Astrocyte (in vitro differentiated cells and primary cell): Measurements from ENCODE around the gene MGAM2. TPM values are rescaled to one million over a fixed set of nuclear protein-coding genes. Genes with fewer than 3 reads are reported as not detected.

Experiments
- DNase-seq: peaks from one replicate; pipeline ENCODE4 v3.0.0-alpha.2; 2010; ENCODE audit warnings: low read depth
- FAIRE-seq: peaks from 2 replicates; lab custom pipeline; 2011; peaks lifted over from hg19 to GRCh38; lab: Jason Lieb, UNC
- H2AFZ ChIP-seq: 2 replicates; pipeline ENCODE4 v1.6.0; 2012; ENCODE audit warnings: low read depth, low read length, inconsistent platforms
- H3K27ac ChIP-seq: 2 replicates; pipeline ENCODE4 v1.5.1; 2011; ENCODE audit warnings: low read depth, low read length, inconsistent platforms
- H3K27me3 ChIP-seq: 2 replicates; pipeline ENCODE4 v1.6.0; 2011; ENCODE audit warnings: low read length, inconsistent platforms; ENCODE audit not compliant: insufficient read depth
- H3K36me3 ChIP-seq: 2 replicates; pipeline ENCODE4 v1.5.1; 2011; ENCODE audit warnings: low read length, inconsistent platforms; ENCODE audit not compliant: insufficient read depth
- H3K4me1 ChIP-seq: 2 replicates; pipeline ENCODE4 v1.5.1; 2011; ENCODE audit warnings: low read length, inconsistent platforms; ENCODE audit not compliant: insufficient read depth
- H3K4me2 ChIP-seq: 2 replicates; pipeline ENCODE4 v1.6.0; 2012; ENCODE audit warnings: low read length, inconsistent platforms
- H3K4me3 ChIP-seq: 2 replicates; pipeline ENCODE4 v1.5.1; 2011; ENCODE audit warnings: low read depth, mild to moderate bottlenecking, low read length, inconsistent platforms; ENCODE audit not compliant: insufficient read depth
- H3K79me2 ChIP-seq: 2 replicates; pipeline ENCODE4 v1.6.0; 2012; ENCODE audit warnings: mild to moderate bottlenecking, low read length, inconsistent platforms; ENCODE audit not compliant: insufficient read depth
- H3K9ac ChIP-seq: 2 replicates; pipeline ENCODE4 v1.6.0; 2012; ENCODE audit warnings: mild to moderate bottlenecking, low read length, inconsistent platforms
- H3K9me3 ChIP-seq: 2 replicates; pipeline ENCODE4 v1.5.1; 2012; ENCODE audit warnings: low read depth, mild to moderate bottlenecking, low read length, inconsistent platforms; ENCODE audit not compliant: insufficient read depth
- H4K20me1 ChIP-seq: 2 replicates; pipeline ENCODE4 v1.6.0; 2012; ENCODE audit warnings: low read length, inconsistent platforms; ENCODE audit not compliant: insufficient read depth
- H3K27ac Mint-ChIP-seq: one replicate; pipeline ENCODE4 v1.8.0; 2021; ENCODE audit warnings: mild to moderate bottlenecking, mixed read lengths; ENCODE audit not compliant: unreplicated experiment
- H3K27me3 Mint-ChIP-seq: one replicate; pipeline ENCODE4 v1.8.0; 2021; ENCODE audit warnings: low read depth, mixed read lengths; ENCODE audit not compliant: unreplicated experiment
- H3K36me3 Mint-ChIP-seq: one replicate; pipeline ENCODE4 v1.8.0; 2021; ENCODE audit warnings: low read depth, mixed read lengths; ENCODE audit not compliant: unreplicated experiment
- H3K4me1 Mint-ChIP-seq: one replicate; pipeline ENCODE4 v1.8.0; 2021; ENCODE audit warnings: low read depth, mixed read lengths; ENCODE audit not compliant: unreplicated experiment
- H3K4me3 Mint-ChIP-seq: one replicate; pipeline ENCODE4 v1.8.0; 2021; ENCODE audit warnings: mild to moderate bottlenecking, moderate library complexity, mixed read lengths; ENCODE audit not compliant: unreplicated experiment
- H3K9me3 Mint-ChIP-seq: one replicate; pipeline ENCODE4 v1.8.0; 2021; ENCODE audit warnings: mild to moderate bottlenecking, mixed read lengths; ENCODE audit not compliant: unreplicated experiment
- EZH2 ChIP-seq: IDR thresholded peaks from 2 replicates; pipeline ENCODE4 v1.6.1; 2012; ENCODE audit warnings: mild to moderate bottlenecking, low read length, inconsistent platforms; ENCODE audit not compliant: insufficient read depth
- total RNA-seq: library from RNA; stranded (reverse); gene quantifications from 2 replicates; pipeline ENCODE4 v1.2.1, GENCODE V29; 2021
- TF ChIP-seq, protein P1 (sequence below): IDR thresholded peaks from 2 replicates; pipeline ENCODE4 v1.5.1; 2011; ENCODE audit warnings: low read depth, mild to moderate bottlenecking, inconsistent platforms, low read length, moderate library complexity; ENCODE audit not compliant: insufficient read depth

MGAM2 gene
- total RNA-seq, 1 donor from 2014 or later, result 0.05 TPM

DNA sequence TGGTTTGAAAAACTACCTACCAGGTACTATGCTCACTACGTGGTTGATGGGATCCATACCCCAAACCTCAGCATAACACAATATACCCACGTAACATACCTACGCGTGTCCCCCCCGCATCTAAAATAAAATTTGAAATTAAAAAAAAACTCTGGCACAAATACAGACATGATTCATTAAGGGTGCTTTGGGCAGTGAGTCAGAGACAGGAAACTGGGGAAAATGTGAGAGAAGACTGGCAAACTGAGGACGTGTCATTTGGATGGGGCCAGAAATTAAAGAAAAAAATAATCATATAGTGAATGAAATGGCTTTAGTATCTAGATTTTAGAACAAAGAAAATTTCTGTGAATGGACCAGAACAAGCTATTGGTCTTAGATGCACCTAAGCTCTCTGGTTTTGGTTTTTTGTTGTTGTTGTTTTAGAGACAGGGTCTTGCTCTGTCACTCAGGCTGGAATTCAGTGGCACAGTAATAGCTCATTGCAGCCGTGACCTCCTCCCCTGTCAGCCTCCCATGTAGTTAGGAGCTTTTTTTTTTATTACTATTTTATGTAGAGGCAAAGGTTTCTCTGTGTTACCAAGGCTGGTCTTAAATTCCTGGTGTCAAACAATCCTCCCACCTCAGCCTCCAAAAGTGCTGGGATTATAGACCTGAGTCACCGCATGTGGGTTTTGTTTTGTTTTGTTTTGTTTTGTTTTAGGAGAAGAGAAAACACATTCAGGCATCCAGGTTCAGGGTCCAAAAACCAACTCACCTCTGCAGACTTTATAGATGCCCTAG lies 152.3 kb downstream of the MGAM2 start:
- no peak overlapping the region for H3K4me3 Mint-ChIP-seq
- no peaks in the 10 kb centered on the region for H3K9me3 ChIP-seq
- H3K4me2 ChIP-seq, result peak overlapping the region; percentile 57
- H3K36me3 ChIP-seq, result no peaks in the 10 kb centered on the region
- peaks cover 3% of the 10 kb centered on the region for H3K4me1 ChIP-seq
- DNase-seq, result peak; percentile 52
- H3K27ac ChIP-seq, result peak overlapping the region; percentile 57
- H2AFZ ChIP-seq, result peak overlapping the region; percentile 67
- H3K27me3 ChIP-seq, result no peaks in the 10 kb centered on the region
- H4K20me1 ChIP-seq, result no peaks in the 10 kb centered on the region
- peaks cover 2% of the 10 kb centered on the region for H3K36me3 Mint-ChIP-seq
- peaks cover 17% of the 10 kb centered on the region for H3K4me1 Mint-ChIP-seq
- H3K9ac ChIP-seq, result no peak overlapping the region
- no peak for FAIRE-seq
- H3K79me2 ChIP-seq, result no peaks in the 10 kb centered on the region
- peak overlapping the region; percentile 62 for H3K27ac Mint-ChIP-seq
- H3K4me3 ChIP-seq, result no peak overlapping the region
- TF ChIP-seq, protein P1, sequence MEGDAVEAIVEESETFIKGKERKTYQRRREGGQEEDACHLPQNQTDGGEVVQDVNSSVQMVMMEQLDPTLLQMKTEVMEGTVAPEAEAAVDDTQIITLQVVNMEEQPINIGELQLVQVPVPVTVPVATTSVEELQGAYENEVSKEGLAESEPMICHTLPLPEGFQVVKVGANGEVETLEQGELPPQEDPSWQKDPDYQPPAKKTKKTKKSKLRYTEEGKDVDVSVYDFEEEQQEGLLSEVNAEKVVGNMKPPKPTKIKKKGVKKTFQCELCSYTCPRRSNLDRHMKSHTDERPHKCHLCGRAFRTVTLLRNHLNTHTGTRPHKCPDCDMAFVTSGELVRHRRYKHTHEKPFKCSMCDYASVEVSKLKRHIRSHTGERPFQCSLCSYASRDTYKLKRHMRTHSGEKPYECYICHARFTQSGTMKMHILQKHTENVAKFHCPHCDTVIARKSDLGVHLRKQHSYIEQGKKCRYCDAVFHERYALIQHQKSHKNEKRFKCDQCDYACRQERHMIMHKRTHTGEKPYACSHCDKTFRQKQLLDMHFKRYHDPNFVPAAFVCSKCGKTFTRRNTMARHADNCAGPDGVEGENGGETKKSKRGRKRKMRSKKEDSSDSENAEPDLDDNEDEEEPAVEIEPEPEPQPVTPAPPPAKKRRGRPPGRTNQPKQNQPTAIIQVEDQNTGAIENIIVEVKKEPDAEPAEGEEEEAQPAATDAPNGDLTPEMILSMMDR, result no peak
- TF ChIP-seq EZH2, result no peak
- H3K9me3 Mint-ChIP-seq, result peaks cover 5% of the 10 kb centered on the region
- no peaks in the 10 kb centered on the region for H3K27me3 Mint-ChIP-seq

Other genes with a start within 250 kb of the MGAM2 start
- not detected in 2 replicates for gene OR9A4, start 195.3 kb upstream of the MGAM2 start, total RNA-seq
- not detected in 2 replicates for gene CLEC5A, start 164.7 kb upstream of the MGAM2 start, total RNA-seq
- not detected in 2 replicates for gene TAS2R38, start 137.9 kb upstream of the MGAM2 start, total RNA-seq
- 3.2 and 4.5 TPM in 2 replicates for gene MGAM, start 115.8 kb upstream of the MGAM2 start, total RNA-seq
- gene PRSS58, start 146.3 kb downstream of the MGAM2 start, total RNA-seq, result not detected in 2 replicates